ENCODE data around the gene TENT4A. TPM values are rescaled to one million over a fixed set of nuclear protein-coding genes. Genes with fewer than 3 reads are reported as not detected.

Gene TENT4A
- total RNA-seq, 2 donors from 2014 or later, result 39.0 to 52.4 TPM

DNA sequence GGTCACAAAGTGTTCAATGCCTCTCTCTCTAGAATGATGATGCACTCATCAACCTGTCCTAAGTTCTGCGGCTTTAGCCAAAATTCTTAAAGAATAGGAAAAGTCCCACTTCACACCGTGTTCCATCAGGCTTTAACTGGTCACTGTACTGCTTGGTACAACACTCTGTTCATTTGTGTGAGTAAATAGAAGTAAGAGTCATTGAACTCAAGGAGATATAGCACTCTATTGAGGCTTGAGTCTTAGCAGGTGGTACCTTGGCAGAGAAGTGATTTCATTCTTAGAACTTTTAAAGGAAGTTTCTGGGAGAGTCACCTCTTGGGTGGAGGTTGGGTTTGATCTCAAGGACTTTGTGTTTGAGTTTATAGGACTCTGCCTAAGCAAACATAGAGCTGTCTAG, 92.6 kb downstream of the TENT4A start:
- Mint-ChIP-seq H3K4me3 (no peak overlapping the region), H3K36me3 (ENCODE audit: low read depth) (no peaks in the 10 kb centered on the region), H3K4me1 (no peaks in the 10 kb centered on the region), H3K27ac (no peak overlapping the region), H3K27me3 (peaks cover 29% of the 10 kb centered on the region), H3K9me3 (peaks cover 5% of the 10 kb centered on the region)
- ATAC-seq (replicated peaks), result no peak

Other genes with a start within 250 kb of the TENT4A start
- gene NSUN2, start 80.4 kb upstream of the TENT4A start, total RNA-seq, result 100 to 1,000 TPM in 1 of 2 donors, 10 to 100 TPM in 1; 61.2 to 128 TPM
- gene SRD5A1, start 80.0 kb upstream of the TENT4A start, total RNA-seq, result 1 to 10 TPM; 8.3 to 10.0 TPM

Measured in activated T-helper 17 cell treated with anti-CD3 and anti-CD28 coated beads, Interleukin-2, amount 50 U/mL, for 72 hours (primary cell).